ENCODE measurements around the gene LY6G6C. TPM values are rescaled to one million over a fixed set of nuclear protein-coding genes. Genes with fewer than 3 reads are reported as not detected.

LY6G6C gene
- total and polyA plus RNA-seq, 7 donors = 0.07 to 1.2 (median 1.2) TPM; not detected in 4

- no peaks in the 10 kb centered on the region for H3K36me3 ChIP-seq
- H3K27me3 ChIP-seq = no peaks in the 10 kb centered on the region
- H3K4me3 ChIP-seq = no peak overlapping the region
- no peak overlapping the region for H3K27ac ChIP-seq
- H3K9me3 ChIP-seq = no peaks in the 10 kb centered on the region
- 95 to 96% methylated on average over 3 of the region's 3 CpGs for WGBS, 2 donors
- H3K4me1 ChIP-seq = peaks cover 0 to 7% (median 2%) of the 10 kb centered on the region in 4 donors
- no peak for DNase-seq
- TF ChIP-seq EP300 (IDR thresholded peaks at IDR 0.05) (no peak), POLR2A (IDR thresholded peaks at IDR 0.05) (no peak), POLR2AphosphoS5 (IDR thresholded peaks at IDR 0.05) (no peak)
- TF ChIP-seq, protein P1, sequence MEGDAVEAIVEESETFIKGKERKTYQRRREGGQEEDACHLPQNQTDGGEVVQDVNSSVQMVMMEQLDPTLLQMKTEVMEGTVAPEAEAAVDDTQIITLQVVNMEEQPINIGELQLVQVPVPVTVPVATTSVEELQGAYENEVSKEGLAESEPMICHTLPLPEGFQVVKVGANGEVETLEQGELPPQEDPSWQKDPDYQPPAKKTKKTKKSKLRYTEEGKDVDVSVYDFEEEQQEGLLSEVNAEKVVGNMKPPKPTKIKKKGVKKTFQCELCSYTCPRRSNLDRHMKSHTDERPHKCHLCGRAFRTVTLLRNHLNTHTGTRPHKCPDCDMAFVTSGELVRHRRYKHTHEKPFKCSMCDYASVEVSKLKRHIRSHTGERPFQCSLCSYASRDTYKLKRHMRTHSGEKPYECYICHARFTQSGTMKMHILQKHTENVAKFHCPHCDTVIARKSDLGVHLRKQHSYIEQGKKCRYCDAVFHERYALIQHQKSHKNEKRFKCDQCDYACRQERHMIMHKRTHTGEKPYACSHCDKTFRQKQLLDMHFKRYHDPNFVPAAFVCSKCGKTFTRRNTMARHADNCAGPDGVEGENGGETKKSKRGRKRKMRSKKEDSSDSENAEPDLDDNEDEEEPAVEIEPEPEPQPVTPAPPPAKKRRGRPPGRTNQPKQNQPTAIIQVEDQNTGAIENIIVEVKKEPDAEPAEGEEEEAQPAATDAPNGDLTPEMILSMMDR (IDR thresholded peaks at IDR 0.05) = no peak
- intact Hi-C loops (cut with DNase I) = loop anchor here (5.0 to 10.0 kb wide), 2 partner anchors 84 to 163 kb away; partner anchors contain the start of genes ATP6V1G2, DDX39B and NFKBIL1
Measured at GRCh38 chr6:31708224-31708623, 13.3 kb downstream of the LY6G6C start.

DNA sequence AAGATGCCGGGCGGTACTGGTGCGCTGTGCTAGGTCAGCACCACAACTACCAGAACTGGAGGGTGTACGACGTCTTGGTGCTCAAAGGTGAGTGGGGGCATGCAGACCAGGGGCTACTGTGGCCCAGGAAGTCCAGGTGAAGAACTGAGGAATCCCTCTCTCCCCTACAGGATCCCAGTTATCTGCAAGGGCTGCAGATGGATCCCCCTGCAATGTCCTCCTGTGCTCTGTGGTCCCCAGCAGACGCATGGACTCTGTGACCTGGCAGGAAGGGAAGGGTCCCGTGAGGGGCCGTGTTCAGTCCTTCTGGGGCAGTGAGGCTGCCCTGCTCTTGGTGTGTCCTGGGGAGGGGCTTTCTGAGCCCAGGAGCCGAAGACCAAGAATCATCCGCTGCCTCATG is 13.8 kb downstream of the LY6G6C start:
- peaks cover 0 to 7% (median 2%) of the 10 kb centered on the region in 4 donors for H3K4me1 ChIP-seq
- no peak for TF ChIP-seq EP300 (IDR thresholded peaks at IDR 0.05)
- TF ChIP-seq POLR2A (IDR thresholded peaks at IDR 0.05) = no peak
- TF ChIP-seq, protein P1 (IDR thresholded peaks at IDR 0.05) = no peak
- TF ChIP-seq POLR2AphosphoS5 (IDR thresholded peaks at IDR 0.05) = no peak
- H3K36me3 ChIP-seq = no peaks in the 10 kb centered on the region
- H3K27ac ChIP-seq = no peak overlapping the region
- no peaks in the 10 kb centered on the region for H3K27me3 ChIP-seq
- 93 to 94% methylated on average over 10 of the region's 10 CpGs for WGBS, 2 donors
- H3K9me3 ChIP-seq = no peaks in the 10 kb centered on the region
- no peak for DNase-seq
- intact Hi-C loops (cut with DNase I) = loop anchor here (5.0 to 10.0 kb wide), 2 partner anchors 85 to 163 kb away; partner anchors contain the start of genes ATP6V1G2, DDX39B and NFKBIL1
- H3K4me3 ChIP-seq = no peak overlapping the region

DNA sequence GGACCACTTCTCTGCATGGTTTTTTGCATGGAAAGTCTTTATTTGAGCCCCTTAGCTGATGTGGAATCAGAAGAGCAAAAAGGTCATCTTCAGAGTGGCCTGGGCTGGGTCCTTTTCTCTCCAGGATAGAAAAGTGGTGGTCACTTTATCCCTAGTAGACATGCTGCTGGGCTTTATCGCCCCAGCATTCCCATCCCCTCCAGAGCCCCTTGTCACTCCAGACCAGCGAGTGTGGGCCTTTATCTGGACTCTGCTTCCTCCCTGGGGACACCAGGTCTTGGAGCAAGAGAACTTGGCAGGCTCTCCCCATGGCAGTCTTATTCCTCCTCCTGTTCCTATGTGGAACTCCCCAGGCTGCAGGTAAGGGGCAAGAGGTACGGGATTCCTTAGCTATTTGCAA is 14.9 kb downstream of the LY6G6C start, which contains the start of gene LY6G6F:
Gene LY6G6F (plus strand): TSS at position 268 of the 400 bp plus-strand sequence. CDS start 41 bp downstream, at position 309.
- 77 to 88% methylated on average over 3 of the region's 3 CpGs for WGBS, 2 donors
- H3K36me3 ChIP-seq = no peaks in the 10 kb centered on the region
- no peaks in the 10 kb centered on the region for H3K27me3 ChIP-seq
- H3K9me3 ChIP-seq = no peaks in the 10 kb centered on the region
- peaks cover 0 to 17% (median 9%) of the 10 kb centered on the region in 4 donors for H3K4me1 ChIP-seq
- H3K27ac ChIP-seq = no peak within 1 kb of the TSS
- intact Hi-C loops (cut with DNase I) = loop anchor here (5.0 to 10.0 kb wide), 2 partner anchors 86 to 162 kb away; partner anchors contain the start of genes ATP6V1G2, DDX39B and NFKBIL1
- no peak for TF ChIP-seq EP300 (IDR thresholded peaks at IDR 0.05)
- no peak for TF ChIP-seq POLR2AphosphoS5 (IDR thresholded peaks at IDR 0.05)
- TF ChIP-seq, protein P1 (IDR thresholded peaks at IDR 0.05) = no peak
- TF ChIP-seq POLR2A (IDR thresholded peaks at IDR 0.05) = no peak
- no peak within 1 kb of the TSS for H3K4me3 ChIP-seq
- no peak for DNase-seq

- no peak for TF ChIP-seq POLR2A (IDR thresholded peaks at IDR 0.05)
- no peak for TF ChIP-seq POLR2AphosphoS5 (IDR thresholded peaks at IDR 0.05)
- no peak for TF ChIP-seq EP300 (IDR thresholded peaks at IDR 0.05)
- H3K9me3 ChIP-seq = no peaks in the 10 kb centered on the region
- 93% methylated on average over 6 of the region's 6 CpGs for WGBS, 2 donors
- intact Hi-C loops (cut with DNase I) = loop anchor here (5.0 to 10.0 kb wide), 2 partner anchors 86 to 161 kb away; partner anchors contain the start of genes ATP6V1G2, DDX39B and NFKBIL1
- no peak overlapping the region for H3K27ac ChIP-seq
- H3K27me3 ChIP-seq = no peaks in the 10 kb centered on the region
- peaks cover 0 to under 1% (median 0%) of the 10 kb centered on the region in 4 donors for H3K36me3 ChIP-seq
- peaks cover 0 to 24% (median 15%) of the 10 kb centered on the region in 4 donors for H3K4me1 ChIP-seq
- H3K4me3 ChIP-seq = no peak overlapping the region
- DNase-seq = no peak
Measured at GRCh38 chr6:31705931-31706330, 15.6 kb downstream of the LY6G6C start.

DNA sequence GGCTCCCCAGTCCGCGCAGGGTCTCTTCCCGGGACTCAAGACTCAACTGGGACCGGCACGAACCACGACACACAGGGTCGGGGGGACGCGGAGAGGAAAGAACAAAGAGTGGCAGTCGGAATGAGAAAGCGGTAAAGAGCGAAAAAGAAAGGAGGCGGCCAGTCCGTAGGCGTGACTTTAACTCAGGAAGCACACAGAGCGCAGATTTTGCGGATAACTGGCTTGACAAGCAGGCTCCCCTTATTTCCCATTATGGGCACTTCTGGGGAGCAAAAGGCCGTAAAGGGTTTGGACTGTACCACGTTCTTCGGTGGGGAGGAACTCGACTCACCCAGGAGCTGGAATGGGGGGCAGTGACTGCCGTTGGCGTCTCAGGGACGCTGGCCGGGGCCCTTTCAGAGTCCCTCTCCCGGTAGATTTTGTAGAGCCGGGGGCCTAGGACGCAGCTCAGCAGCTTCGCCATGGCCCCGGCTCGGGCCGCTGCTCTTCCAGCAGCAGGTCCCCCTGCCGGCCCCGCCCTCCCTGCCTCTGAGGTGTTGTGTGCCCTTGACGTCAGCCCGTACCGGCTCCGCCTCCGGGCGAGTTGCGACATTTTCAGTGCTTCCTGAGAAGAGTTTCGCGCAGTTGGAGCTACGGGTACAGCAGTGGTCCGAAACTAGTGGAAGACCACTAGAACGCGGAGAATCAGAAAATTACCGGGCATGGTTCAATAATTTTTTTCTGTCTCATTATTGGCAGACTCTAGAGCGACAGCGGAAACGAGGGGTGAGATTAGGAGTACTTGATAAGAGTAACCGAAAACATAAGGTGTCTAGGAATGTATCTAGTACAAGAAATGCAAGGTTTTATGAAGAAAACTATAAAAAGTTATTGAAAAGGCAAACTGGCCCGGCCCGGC is 18.5 kb downstream of the LY6G6C start, which contains the start of gene ABHD16A:
Gene ABHD16A (minus strand): TSS at position 506 of the 898 bp plus-strand sequence. CDS start 43 bp downstream, at position 463.
- peak within 1 kb of the TSS; percentile 66 to 92 (median 80) for H3K4me3 ChIP-seq
- H3K27me3 ChIP-seq = no peaks in the 10 kb centered on the region
- TF ChIP-seq POLR2AphosphoS5 (IDR thresholded peaks at IDR 0.05) (peak; percentile 98 to 99 (median 99)), EP300 (IDR thresholded peaks at IDR 0.05) (peak in 2 of 4 donors; percentile 66 to 82), POLR2A (IDR thresholded peaks at IDR 0.05) (peak; percentile 99)
- TF ChIP-seq, protein P1 (IDR thresholded peaks at IDR 0.05) = no peak
- intact Hi-C loops (cut with DNase I) = loop anchor here (1.0 to 10.0 kb wide), 2 partner anchors 25 to 158 kb away; partner anchors contain the start of genes ATP6V1G2, DDX39B and NFKBIL1
- WGBS, 2 donors = 0 to 1% methylated on average over 54 of the region's 54 CpGs
- H3K9me3 ChIP-seq = no peaks in the 10 kb centered on the region
- peaks cover 0 to 25% (median 8%) of the 10 kb centered on the region in 4 donors for H3K36me3 ChIP-seq
- peak; percentile 100 for DNase-seq
- peak within 1 kb of the TSS; percentile 94 to 99 (median 97) for H3K27ac ChIP-seq
- peaks cover 0 to 36% (median 22%) of the 10 kb centered on the region in 4 donors for H3K4me1 ChIP-seq

All from sigmoid colon (tissue), 7 donors.